B cell (primary cell): ENCODE results near the gene CTH.

Experiments
- EZH2 ChIP-seq: IDR thresholded peaks from 2 replicates; pipeline ENCODE4 v1.6.1; 2012; ENCODE audit warnings: borderline replicate concordance, low read depth, mild to moderate bottlenecking, moderate library complexity, low read length; ENCODE audit not compliant: insufficient read depth, poor library complexity, severe bottlenecking
- TF ChIP-seq, protein P1 (sequence below): fragments of 200-600 bp; IDR thresholded peaks from one replicate; pipeline ENCODE4 v1.8.0; 2022; ENCODE audit warnings: antibody characterized with exemption, mild to moderate bottlenecking

DNA sequence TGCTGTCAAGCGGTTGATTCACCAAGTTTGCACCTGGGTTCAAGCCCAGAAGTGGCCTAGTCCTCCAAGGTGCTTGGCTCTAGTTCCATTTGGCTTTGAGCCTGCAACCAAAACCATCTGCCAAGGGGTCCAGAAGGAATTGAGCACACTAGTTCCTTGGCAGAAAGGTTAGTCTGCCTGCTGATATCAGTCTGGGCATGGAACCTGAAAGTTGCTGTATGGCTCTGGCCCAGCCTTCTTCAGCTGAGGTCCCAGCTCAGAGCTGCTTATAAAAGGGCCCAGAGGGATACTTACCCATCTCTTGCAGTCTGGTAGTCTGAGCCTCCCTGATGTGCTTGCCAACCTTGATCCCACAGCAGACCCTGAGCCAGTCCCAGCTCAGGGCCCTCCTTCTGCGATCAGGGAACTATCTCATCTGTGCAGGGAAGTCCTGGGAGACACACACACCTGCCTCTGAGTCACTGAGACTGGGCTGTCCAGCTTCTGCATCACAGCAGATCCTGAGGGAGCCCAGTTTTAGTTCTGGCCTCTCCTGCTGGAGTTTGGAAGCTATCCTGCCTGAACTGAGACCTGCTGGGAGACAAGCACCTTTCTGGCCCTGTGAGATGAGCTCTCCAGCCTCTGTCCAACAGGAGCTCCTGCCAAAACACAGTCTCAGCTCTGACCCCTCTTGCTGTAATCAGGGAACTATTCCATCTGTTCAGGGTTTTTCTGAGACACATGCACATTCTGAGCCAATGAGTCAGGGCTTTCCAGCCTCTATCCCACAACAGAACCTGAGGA lies 75.8 kb downstream of the CTH start:
- TF ChIP-seq, protein P1, sequence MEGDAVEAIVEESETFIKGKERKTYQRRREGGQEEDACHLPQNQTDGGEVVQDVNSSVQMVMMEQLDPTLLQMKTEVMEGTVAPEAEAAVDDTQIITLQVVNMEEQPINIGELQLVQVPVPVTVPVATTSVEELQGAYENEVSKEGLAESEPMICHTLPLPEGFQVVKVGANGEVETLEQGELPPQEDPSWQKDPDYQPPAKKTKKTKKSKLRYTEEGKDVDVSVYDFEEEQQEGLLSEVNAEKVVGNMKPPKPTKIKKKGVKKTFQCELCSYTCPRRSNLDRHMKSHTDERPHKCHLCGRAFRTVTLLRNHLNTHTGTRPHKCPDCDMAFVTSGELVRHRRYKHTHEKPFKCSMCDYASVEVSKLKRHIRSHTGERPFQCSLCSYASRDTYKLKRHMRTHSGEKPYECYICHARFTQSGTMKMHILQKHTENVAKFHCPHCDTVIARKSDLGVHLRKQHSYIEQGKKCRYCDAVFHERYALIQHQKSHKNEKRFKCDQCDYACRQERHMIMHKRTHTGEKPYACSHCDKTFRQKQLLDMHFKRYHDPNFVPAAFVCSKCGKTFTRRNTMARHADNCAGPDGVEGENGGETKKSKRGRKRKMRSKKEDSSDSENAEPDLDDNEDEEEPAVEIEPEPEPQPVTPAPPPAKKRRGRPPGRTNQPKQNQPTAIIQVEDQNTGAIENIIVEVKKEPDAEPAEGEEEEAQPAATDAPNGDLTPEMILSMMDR = no peak
- TF ChIP-seq EZH2 = no peak
